Progenitor cell of endocrine pancreas (in vitro differentiated cells): ENCODE results near the gene RPL29. TPM values are rescaled to one million over a fixed set of nuclear protein-coding genes. Genes with fewer than 3 reads are reported as not detected.

ENCODE experiments used
- DNase-seq: peaks from one replicate; pipeline ENCODE4 v3.0.0; 2021; ENCODE audit warnings: low spot score; ENCODE audit not compliant: unreplicated experiment
- H3K27ac Mint-ChIP-seq: 2 replicates; pipeline ENCODE4 v1.8.0; 2021; ENCODE audit warnings: mild to moderate bottlenecking, moderate library complexity, mixed read lengths
- H3K27me3 Mint-ChIP-seq: 2 replicates; pipeline ENCODE4 v1.8.0; 2021; ENCODE audit warnings: mixed read lengths
- H3K36me3 Mint-ChIP-seq: 2 replicates; pipeline ENCODE4 v1.8.0; 2022; ENCODE audit warnings: mixed read lengths; ENCODE audit not compliant: insufficient read depth
- H3K4me1 Mint-ChIP-seq: 2 replicates; pipeline ENCODE4 v1.8.0; 2021; ENCODE audit warnings: low read depth, mixed read lengths
- H3K4me3 Mint-ChIP-seq: 2 replicates; pipeline ENCODE4 v1.8.0; 2021; ENCODE audit warnings: low read depth, mild to moderate bottlenecking, moderate library complexity, mixed read lengths
- H3K9me3 Mint-ChIP-seq: 2 replicates; pipeline ENCODE4 v1.8.0; 2021; ENCODE audit warnings: low read depth, mixed read lengths
- CTCF ChIP-seq: fragments of 200-600 bp; sonication (generic); IDR thresholded peaks from one replicate; pipeline ENCODE4 v1.5.0; 2021; ENCODE audit warnings: antibody characterized with exemption, mild to moderate bottlenecking; ENCODE audit not compliant: unreplicated experiment
- total RNA-seq: library from RNA; stranded (reverse); gene quantifications from 2 replicates; pipeline ENCODE4 v1.2.1, GENCODE V29; 2021

The RPL29 gene
- total RNA-seq, 1 donor from 2014 or later: 1,236 TPM

GRCh38 chr3:52031896-52032295, 36.2 kb upstream of the RPL29 start:
- Mint-ChIP-seq H3K9me3 (no peaks in the 10 kb centered on the region), H3K27me3 (peaks cover 3% of the 10 kb centered on the region), H3K4me1 (peaks cover 2% of the 10 kb centered on the region), H3K27ac (no peak overlapping the region), H3K36me3 (no peaks in the 10 kb centered on the region), H3K4me3 (no peak overlapping the region)
- no peak for DNase-seq
- no peak for TF ChIP-seq CTCF

GRCh38 chr3:52030714-52031310, 35.1 kb upstream of the RPL29 start:
- TF ChIP-seq CTCF: no peak
- Mint-ChIP-seq H3K4me1 (peaks cover 2% of the 10 kb centered on the region), H3K27ac (no peak overlapping the region), H3K4me3 (no peak overlapping the region), H3K9me3 (no peaks in the 10 kb centered on the region), H3K36me3 (no peaks in the 10 kb centered on the region), H3K27me3 (peaks cover 8% of the 10 kb centered on the region)
- DNase-seq: no peak

- Mint-ChIP-seq H3K36me3 (no peaks in the 10 kb centered on the region), H3K27ac (no peak overlapping the region), H3K9me3 (no peaks in the 10 kb centered on the region), H3K27me3 (peaks cover 8% of the 10 kb centered on the region), H3K4me1 (peaks cover 2% of the 10 kb centered on the region), H3K4me3 (no peak overlapping the region)
- DNase-seq: no peak
- TF ChIP-seq CTCF: no peak
These were observed 33.8 kb upstream of the RPL29 start for GRCh38 chr3:52029535-52029934.

GRCh38 chr3:52029053-52029452, 33.4 kb upstream of the RPL29 start:
- no peak overlapping the region for H3K4me3 Mint-ChIP-seq
- TF ChIP-seq CTCF: no peak
- no peaks in the 10 kb centered on the region for H3K36me3 Mint-ChIP-seq
- H3K27me3 Mint-ChIP-seq: peaks cover 8% of the 10 kb centered on the region
- H3K4me1 Mint-ChIP-seq: peaks cover 2% of the 10 kb centered on the region
- H3K27ac Mint-ChIP-seq: no peak overlapping the region
- no peaks in the 10 kb centered on the region for H3K9me3 Mint-ChIP-seq
- no peak for DNase-seq

GRCh38 chr3:52028572-52028971, 32.9 kb upstream of the RPL29 start:
- DNase-seq: no peak
- H3K4me3 Mint-ChIP-seq: no peak overlapping the region
- H3K27me3 Mint-ChIP-seq: peaks cover 8% of the 10 kb centered on the region
- peaks cover 2% of the 10 kb centered on the region for H3K4me1 Mint-ChIP-seq
- no peaks in the 10 kb centered on the region for H3K36me3 Mint-ChIP-seq
- TF ChIP-seq CTCF: no peak
- H3K9me3 Mint-ChIP-seq: no peaks in the 10 kb centered on the region
- no peak overlapping the region for H3K27ac Mint-ChIP-seq
